Type B pancreatic cell (in vitro differentiated cells): ENCODE results near the gene TTC6. TPM values are rescaled to one million over a fixed set of nuclear protein-coding genes. Genes with fewer than 3 reads are reported as not detected.

ENCODE experiments used
- DNase-seq: peaks from one replicate; pipeline ENCODE4 v3.0.0; 2021; ENCODE audit warnings: mixed read lengths; ENCODE audit not compliant: unreplicated experiment; ENCODE audit errors: extremely low spot score
- H3K27ac Mint-ChIP-seq: 2 replicates; pipeline ENCODE4 v1.8.0; 2021; ENCODE audit warnings: mild to moderate bottlenecking, mixed read lengths
- H3K27me3 Mint-ChIP-seq: 2 replicates; pipeline ENCODE4 v1.8.0; 2021; ENCODE audit warnings: mixed read lengths
- H3K36me3 Mint-ChIP-seq: 2 replicates; pipeline ENCODE4 v1.8.0; 2021; ENCODE audit warnings: mixed read lengths
- H3K4me1 Mint-ChIP-seq: one replicate; pipeline ENCODE4 v1.8.0; 2021; ENCODE audit warnings: mixed read lengths; ENCODE audit not compliant: unreplicated experiment
- H3K4me3 Mint-ChIP-seq: 2 replicates; pipeline ENCODE4 v1.8.0; 2021; ENCODE audit warnings: mild to moderate bottlenecking, mixed read lengths
- H3K9me3 Mint-ChIP-seq: 2 replicates; pipeline ENCODE4 v1.8.0; 2021; ENCODE audit warnings: mixed read lengths
- total RNA-seq: library from RNA; stranded (reverse); gene quantifications from 2 replicates; pipeline ENCODE4 v1.2.1, GENCODE V29; 2021; ENCODE audit warnings: low replicate concordance
- TF ChIP-seq, protein P1 (sequence below): fragments of 200-600 bp; sonication (generic); conservative IDR thresholded peaks from 2 replicates; pipeline ENCODE4 v1.5.0; 2021; ENCODE audit warnings: antibody characterized with exemption, mild to moderate bottlenecking

The TTC6 gene
- total RNA-seq, 1 donor from 2014 or later = 4.6 TPM

DNA sequence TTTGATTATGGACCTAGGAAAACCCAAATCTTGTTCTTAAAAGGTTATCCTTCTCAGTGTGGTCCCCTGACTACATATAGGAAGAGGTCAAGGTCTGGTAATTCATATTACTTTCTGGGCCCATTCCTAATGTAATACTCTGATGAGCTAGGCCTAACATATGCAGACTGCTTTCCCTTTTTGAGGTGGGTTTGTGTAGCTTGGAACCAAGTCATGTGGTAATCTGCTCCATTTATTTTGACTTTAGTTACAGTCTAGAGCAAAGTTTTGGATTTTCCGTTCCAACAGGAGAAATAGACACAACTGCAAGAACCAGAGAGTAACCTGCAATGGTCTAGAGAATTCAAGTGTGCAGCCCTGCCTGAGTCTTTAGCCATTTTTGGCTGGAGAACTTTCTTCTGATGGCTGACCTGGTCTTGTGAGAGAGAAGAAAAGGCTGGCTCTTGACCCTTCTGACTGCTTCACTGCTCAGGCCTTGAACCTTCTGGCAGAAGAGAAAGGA is 22.5 kb downstream of the TTC6 start:
- DNase-seq = no peak
- Mint-ChIP-seq H3K4me1 (no peaks in the 10 kb centered on the region), H3K36me3 (no peaks in the 10 kb centered on the region), H3K9me3 (peaks cover 10% of the 10 kb centered on the region), H3K4me3 (no peak overlapping the region), H3K27ac (no peak overlapping the region), H3K27me3 (peaks cover 32% of the 10 kb centered on the region)
- TF ChIP-seq, protein P1, sequence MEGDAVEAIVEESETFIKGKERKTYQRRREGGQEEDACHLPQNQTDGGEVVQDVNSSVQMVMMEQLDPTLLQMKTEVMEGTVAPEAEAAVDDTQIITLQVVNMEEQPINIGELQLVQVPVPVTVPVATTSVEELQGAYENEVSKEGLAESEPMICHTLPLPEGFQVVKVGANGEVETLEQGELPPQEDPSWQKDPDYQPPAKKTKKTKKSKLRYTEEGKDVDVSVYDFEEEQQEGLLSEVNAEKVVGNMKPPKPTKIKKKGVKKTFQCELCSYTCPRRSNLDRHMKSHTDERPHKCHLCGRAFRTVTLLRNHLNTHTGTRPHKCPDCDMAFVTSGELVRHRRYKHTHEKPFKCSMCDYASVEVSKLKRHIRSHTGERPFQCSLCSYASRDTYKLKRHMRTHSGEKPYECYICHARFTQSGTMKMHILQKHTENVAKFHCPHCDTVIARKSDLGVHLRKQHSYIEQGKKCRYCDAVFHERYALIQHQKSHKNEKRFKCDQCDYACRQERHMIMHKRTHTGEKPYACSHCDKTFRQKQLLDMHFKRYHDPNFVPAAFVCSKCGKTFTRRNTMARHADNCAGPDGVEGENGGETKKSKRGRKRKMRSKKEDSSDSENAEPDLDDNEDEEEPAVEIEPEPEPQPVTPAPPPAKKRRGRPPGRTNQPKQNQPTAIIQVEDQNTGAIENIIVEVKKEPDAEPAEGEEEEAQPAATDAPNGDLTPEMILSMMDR = no peak

DNA sequence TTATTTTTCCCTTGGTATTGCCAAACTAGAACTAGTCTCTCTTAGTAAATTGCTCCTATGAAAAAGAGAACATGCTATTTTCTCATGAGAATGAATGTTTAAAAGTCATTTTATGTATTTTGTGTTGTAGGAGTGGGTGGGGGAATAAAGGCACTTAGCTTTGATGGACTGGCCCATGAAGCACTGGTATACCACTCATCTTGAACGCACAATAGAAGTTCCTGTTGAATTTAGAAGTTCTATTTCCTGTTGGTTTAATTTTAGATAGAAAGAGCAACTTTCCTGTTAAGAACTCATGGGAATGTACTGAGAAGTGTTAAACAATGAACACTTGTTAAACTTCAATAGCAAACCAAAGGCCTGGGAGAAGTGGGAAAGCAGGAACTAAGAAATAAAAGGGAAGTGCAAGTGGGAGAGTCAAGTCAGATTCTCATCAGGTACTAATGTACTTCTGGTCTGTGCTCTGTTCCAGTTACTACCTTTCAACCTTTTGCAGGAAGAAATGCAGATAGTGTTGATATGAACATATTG is 23.1 kb downstream of the TTC6 start:
- H3K4me3 Mint-ChIP-seq = no peak overlapping the region
- H3K27ac Mint-ChIP-seq = no peak overlapping the region
- no peak for DNase-seq
- peaks cover 38% of the 10 kb centered on the region for H3K27me3 Mint-ChIP-seq
- no peaks in the 10 kb centered on the region for H3K4me1 Mint-ChIP-seq
- H3K9me3 Mint-ChIP-seq = peaks cover 10% of the 10 kb centered on the region
- TF ChIP-seq, protein P1 = no peak
- H3K36me3 Mint-ChIP-seq = no peaks in the 10 kb centered on the region

DNA sequence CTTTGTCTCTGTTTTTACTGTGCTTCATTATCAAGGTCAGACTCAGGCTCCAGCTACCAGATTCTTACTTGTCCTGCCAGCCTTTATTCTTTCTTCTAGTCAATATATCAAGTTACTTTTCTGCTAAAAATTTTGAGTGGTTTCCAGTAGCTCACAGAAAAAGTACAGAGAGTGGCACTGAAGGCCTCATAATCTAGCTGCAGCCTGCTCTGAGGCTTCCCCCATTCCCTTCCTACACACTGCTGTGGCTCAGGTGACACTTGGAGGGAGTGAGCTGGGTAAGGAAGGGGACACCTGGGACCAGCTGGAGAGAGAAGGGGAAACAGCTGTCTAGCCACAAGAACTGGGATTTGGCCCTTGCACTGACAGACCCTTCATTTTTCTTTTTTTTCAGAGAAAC is 25.4 kb downstream of the TTC6 start:
- H3K27ac Mint-ChIP-seq = no peak overlapping the region
- no peak overlapping the region for H3K4me3 Mint-ChIP-seq
- peaks cover 51% of the 10 kb centered on the region for H3K27me3 Mint-ChIP-seq
- no peaks in the 10 kb centered on the region for H3K4me1 Mint-ChIP-seq
- TF ChIP-seq, protein P1 = no peak
- no peak for DNase-seq
- peaks cover 8% of the 10 kb centered on the region for H3K9me3 Mint-ChIP-seq
- no peaks in the 10 kb centered on the region for H3K36me3 Mint-ChIP-seq

DNA sequence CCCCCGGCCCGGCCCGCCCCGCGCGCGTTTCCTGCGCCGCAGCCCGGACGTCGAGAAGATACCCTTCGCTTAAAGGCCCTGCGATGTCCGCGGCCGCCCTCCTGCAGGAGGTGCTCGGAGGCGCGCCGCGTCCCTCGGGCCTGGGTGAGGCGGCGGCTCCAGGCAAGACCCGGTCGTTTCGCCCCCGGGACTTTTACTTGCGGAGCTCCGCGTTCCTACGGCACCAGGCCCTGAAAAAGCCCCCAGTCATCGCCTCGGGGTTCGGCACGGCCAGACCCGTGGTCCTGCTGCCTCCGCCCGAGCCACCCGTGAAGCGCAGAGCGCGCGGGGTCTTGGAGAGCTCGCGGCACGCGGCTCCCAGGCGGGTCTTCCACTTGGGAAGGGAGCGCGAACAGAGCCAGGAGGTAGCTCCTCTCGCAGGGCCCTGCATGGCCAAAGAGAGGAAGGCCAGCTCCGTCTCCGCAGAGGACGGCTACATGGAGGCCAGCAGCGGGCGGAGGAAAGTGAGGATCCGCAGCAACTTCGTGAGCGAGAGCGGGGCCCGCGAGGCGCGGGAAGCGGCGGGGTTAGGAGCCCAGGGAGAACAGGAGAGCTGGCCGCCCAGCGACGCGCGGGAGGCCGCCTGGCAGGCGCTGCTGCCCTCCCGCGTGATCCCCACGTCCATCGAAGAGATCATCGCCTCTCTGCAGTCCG is 26.9 kb downstream of the TTC6 start:
- TF ChIP-seq, protein P1 = no peak
- Mint-ChIP-seq H3K4me3 (peak overlapping the region; percentile 77), H3K27ac (no peak overlapping the region), H3K9me3 (peaks cover 4% of the 10 kb centered on the region), H3K27me3 (peaks cover 52% of the 10 kb centered on the region), H3K36me3 (no peaks in the 10 kb centered on the region), H3K4me1 (no peaks in the 10 kb centered on the region)
- DNase-seq = no peak

DNA sequence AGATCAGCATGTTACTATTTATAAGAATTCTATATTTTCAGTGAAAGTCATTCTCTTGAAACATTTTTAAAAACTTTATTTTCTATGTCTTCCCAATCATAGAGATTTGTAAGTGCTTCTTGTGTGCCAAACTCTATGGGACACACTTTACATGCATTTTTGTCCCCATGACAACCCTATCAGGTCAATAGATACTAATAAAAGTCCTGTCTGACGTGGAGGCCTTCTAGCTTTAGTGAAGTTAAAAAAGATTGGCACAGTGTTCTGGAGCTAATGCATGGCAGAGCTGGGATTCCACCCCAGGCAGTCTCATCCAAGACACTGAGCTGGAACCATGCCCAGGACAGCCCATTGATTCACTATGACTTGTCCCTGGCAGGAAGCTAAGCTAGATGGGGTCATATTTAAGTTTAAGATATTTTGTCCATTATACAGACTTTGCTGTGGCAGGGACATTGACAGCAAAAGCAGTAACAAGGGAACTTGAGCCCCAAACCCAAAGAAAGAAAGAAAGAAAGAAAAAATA is 28.1 kb downstream of the TTC6 start:
- Mint-ChIP-seq H3K36me3 (no peaks in the 10 kb centered on the region), H3K4me3 (no peak overlapping the region), H3K27me3 (peaks cover 52% of the 10 kb centered on the region), H3K27ac (no peak overlapping the region), H3K9me3 (peaks cover 2% of the 10 kb centered on the region), H3K4me1 (no peaks in the 10 kb centered on the region)
- TF ChIP-seq, protein P1 = no peak
- DNase-seq = no peak
